Vagina (tissue), 2 donors: ENCODE measurements around the gene CELA3B. TPM values are rescaled to one million over a fixed set of nuclear protein-coding genes. Genes with fewer than 3 reads are reported as not detected.

ENCODE experiments used
- DNase-seq, 2 donors: peaks; one replicate each; pipeline ENCODE4 v3.0.0-alpha.2; 2017; ENCODE audit errors: extremely low spot score in 2 of 2
- H3K27ac ChIP-seq: fragments of 200-600 bp; sonication (generic); one replicate; pipeline ENCODE4 v1.5.1; 2019
- H3K27me3 ChIP-seq: fragments of 200-600 bp; sonication (generic); one replicate; pipeline ENCODE4 v1.5.1; 2019
- H3K36me3 ChIP-seq, 2 donors: fragments of 200-600 bp; sonication (generic); one replicate each; pipeline ENCODE4 v1.5.1; 2017 to 2019
- H3K4me1 ChIP-seq: fragments of 200-600 bp; sonication (generic); one replicate; pipeline ENCODE4 v1.5.1; 2019
- H3K4me3 ChIP-seq, 2 donors: fragments of 200-600 bp; sonication (generic); 1 replicate in 1 of 2; 2 replicates in 1 of 2; pipeline ENCODE4 v1.5.1; 2016 to 2019
- H3K9me3 ChIP-seq: fragments of 200-600 bp; sonication (generic); one replicate; pipeline ENCODE4 v1.5.1; 2019
- CTCF ChIP-seq, 3 experiments: fragments of 450-650 bp in 2 of 3; fragments of 200-600 bp in 1 of 3; sonication (generic) in 1 of 3; IDR thresholded peaks; one replicate each; pipeline ENCODE4 v1.5.1; 2017 to 2019; ENCODE audit warnings: antibody characterized with exemption in 3 of 3, mild to moderate bottlenecking in 2 of 3, moderate library complexity in 2 of 3
- POLR2A ChIP-seq, 2 donors: fragments of 450-650 bp; IDR thresholded peaks; one replicate each; pipeline ENCODE4 v1.6.1; 2017; ENCODE audit warnings: antibody characterized with exemption in 2 of 2, mild to moderate bottlenecking in 2 of 2, moderate library complexity in 2 of 2
- POLR2AphosphoS5 ChIP-seq, 2 donors: sonication (generic); formaldehyde crosslinking; IDR thresholded peaks; one replicate each; pipeline ENCODE4 v1.9.0; 2017; ENCODE audit warnings: antibody characterized with exemption in 2 of 2, mild to moderate bottlenecking in 2 of 2, low read depth in 1 of 2; ENCODE audit not compliant: insufficient read depth in 1 of 2
- intact Hi-C: fragments of 100-400 bp; cut with DNase I; formaldehyde crosslinking; loops from one replicate; pipeline ENCODE4 v1.15.1; 2023
- total RNA-seq: library from RNA; depleted of rRNA; stranded (reverse); fragments of >200 nt; gene quantifications from one replicate; pipeline ENCODE4 v1.2.3, GENCODE V29; 2016

The CELA3B gene
- total RNA-seq, 1 donor from 2014 or later = not detected

GRCh38 chr1:21936366-21937031, 40.3 kb upstream of the CELA3B start:
- H3K27me3 ChIP-seq = no peaks in the 10 kb centered on the region
- peak overlapping the region; percentile 66 to 89 for H3K4me3 ChIP-seq
- H3K9me3 ChIP-seq = no peaks in the 10 kb centered on the region
- peak overlapping the region; percentile 96 for H3K27ac ChIP-seq
- intact Hi-C loops = loop anchor here (5.0 kb wide), 1 partner anchor 39 kb away; no protein-coding TSS in a partner anchor
- H3K4me1 ChIP-seq = peaks cover 75% of the 10 kb centered on the region
- H3K36me3 ChIP-seq = no peaks in the 10 kb centered on the region
- no peak for DNase-seq
- TF ChIP-seq CTCF (IDR thresholded peaks at IDR 0.05) (no peak), POLR2AphosphoS5 (IDR thresholded peaks at IDR 0.05; ENCODE audit: insufficient read depth in 1 of 2, low read depth in 1 of 2) (peak in 1 of 2 donors; percentile 44), POLR2A (IDR thresholded peaks at IDR 0.05) (no peak)

GRCh38 chr1:21937034-21937371, 39.8 kb upstream of the CELA3B start, which contains the start of gene HSPG2:
HSPG2 (minus strand) TSS chr1:21937310; CDS start chr1:21937217, 93 bp downstream.
- intact Hi-C loops = loop anchor here (5.0 kb wide), 1 partner anchor 40 kb away; no protein-coding TSS in a partner anchor
- H3K27me3 ChIP-seq = no peaks in the 10 kb centered on the region
- peak within 1 kb of the TSS; percentile 96 for H3K27ac ChIP-seq
- peak within 1 kb of the TSS; percentile 66 to 89 for H3K4me3 ChIP-seq
- peaks cover 74% of the 10 kb centered on the region for H3K4me1 ChIP-seq
- H3K9me3 ChIP-seq = no peaks in the 10 kb centered on the region
- TF ChIP-seq POLR2AphosphoS5 (IDR thresholded peaks at IDR 0.05; ENCODE audit: insufficient read depth in 1 of 2, low read depth in 1 of 2) = no peak
- no peak for TF ChIP-seq CTCF (IDR thresholded peaks at IDR 0.05)
- DNase-seq = no peak
- H3K36me3 ChIP-seq = no peaks in the 10 kb centered on the region

- peaks cover 75% of the 10 kb centered on the region for H3K4me1 ChIP-seq
- peak overlapping the region; percentile 45 to 89 for H3K4me3 ChIP-seq
- H3K9me3 ChIP-seq = no peaks in the 10 kb centered on the region
- no peak for DNase-seq
- H3K36me3 ChIP-seq = no peaks in the 10 kb centered on the region
- peak overlapping the region; percentile 69 for H3K27ac ChIP-seq
- H3K27me3 ChIP-seq = no peaks in the 10 kb centered on the region
- intact Hi-C loops = loop anchor here (5.0 kb wide), 1 partner anchor 40 kb away; no protein-coding TSS in a partner anchor
- peak in 1 of 2 donors; percentile 37 for TF ChIP-seq POLR2A (IDR thresholded peaks at IDR 0.05)
- no peak for TF ChIP-seq CTCF (IDR thresholded peaks at IDR 0.05)
- TF ChIP-seq POLR2AphosphoS5 (IDR thresholded peaks at IDR 0.05; ENCODE audit: insufficient read depth in 1 of 2, low read depth in 1 of 2) = peak in 1 of 2 donors; percentile 34
Measured at GRCh38 chr1:21937372-21938121, 39.3 kb upstream of the CELA3B start.

- no peak for DNase-seq
- peaks cover 75% of the 10 kb centered on the region for H3K4me1 ChIP-seq
- H3K9me3 ChIP-seq = no peaks in the 10 kb centered on the region
- no peaks in the 10 kb centered on the region for H3K27me3 ChIP-seq
- H3K27ac ChIP-seq = peak overlapping the region; percentile 69
- no peak for TF ChIP-seq POLR2A (IDR thresholded peaks at IDR 0.05)
- TF ChIP-seq CTCF (IDR thresholded peaks at IDR 0.05) = no peak
- no peak for TF ChIP-seq POLR2AphosphoS5 (IDR thresholded peaks at IDR 0.05; ENCODE audit: insufficient read depth in 1 of 2, low read depth in 1 of 2)
- H3K36me3 ChIP-seq = no peaks in the 10 kb centered on the region
- no peak overlapping the region for H3K4me3 ChIP-seq
- intact Hi-C loops = loop anchor here (5.0 kb wide), 1 partner anchor 42 kb away; no protein-coding TSS in a partner anchor
Measured at GRCh38 chr1:21938732-21939538, 37.9 kb upstream of the CELA3B start.
